NCI-H1436 treated with DMSO at 0.1 percent for 48 hours (cell line): ENCODE data around the gene LSS.
A peak's percentile ranks its signal among the peaks of the same experiment; 100 is the strongest.

Source experiments
- DNase-seq: peaks from one replicate; lab custom pipeline; 2025; lab: John Stamatoyannopoulos, UW

LSS gene

DNA sequence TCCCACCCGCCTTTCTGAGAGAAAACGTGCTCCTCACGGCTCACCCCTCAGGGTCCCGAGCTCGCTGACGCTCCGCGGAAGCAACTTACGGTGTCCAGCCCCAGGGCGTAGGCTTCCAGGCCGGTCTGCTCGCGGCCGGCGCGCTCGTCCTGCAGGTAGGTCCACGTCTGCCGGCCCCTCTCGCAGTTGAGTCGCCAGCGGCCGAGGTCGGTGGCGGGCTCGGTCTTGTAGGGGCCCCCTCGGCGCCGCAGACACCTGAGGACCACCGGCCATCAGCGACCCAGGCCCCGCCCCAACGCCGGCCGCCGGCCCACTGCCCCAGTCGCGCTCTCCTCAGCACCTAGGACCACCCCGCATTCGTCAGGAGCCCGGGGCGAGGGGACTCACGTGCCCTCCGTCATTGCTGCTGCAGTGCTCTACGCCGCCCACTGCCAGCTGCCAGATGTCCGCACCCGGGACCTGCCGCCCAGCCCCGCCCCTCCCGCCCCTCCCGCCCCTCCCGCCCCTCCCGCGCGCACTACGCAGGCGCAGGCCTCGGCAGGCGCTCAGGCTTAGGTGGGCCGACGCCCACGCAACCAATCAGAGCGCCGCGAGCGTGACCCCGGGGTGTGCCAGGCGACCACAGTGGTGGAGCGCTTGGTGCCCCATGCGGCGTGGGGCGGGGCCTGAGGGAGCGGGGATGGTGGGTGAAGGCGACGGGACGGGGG lies at the start of gene LSS:
LSS (minus strand) TSS at position 430 of the 707 bp plus-strand sequence; CDS start at position 401, 29 bp downstream.
- DNase-seq, result peak; percentile 60

DNA sequence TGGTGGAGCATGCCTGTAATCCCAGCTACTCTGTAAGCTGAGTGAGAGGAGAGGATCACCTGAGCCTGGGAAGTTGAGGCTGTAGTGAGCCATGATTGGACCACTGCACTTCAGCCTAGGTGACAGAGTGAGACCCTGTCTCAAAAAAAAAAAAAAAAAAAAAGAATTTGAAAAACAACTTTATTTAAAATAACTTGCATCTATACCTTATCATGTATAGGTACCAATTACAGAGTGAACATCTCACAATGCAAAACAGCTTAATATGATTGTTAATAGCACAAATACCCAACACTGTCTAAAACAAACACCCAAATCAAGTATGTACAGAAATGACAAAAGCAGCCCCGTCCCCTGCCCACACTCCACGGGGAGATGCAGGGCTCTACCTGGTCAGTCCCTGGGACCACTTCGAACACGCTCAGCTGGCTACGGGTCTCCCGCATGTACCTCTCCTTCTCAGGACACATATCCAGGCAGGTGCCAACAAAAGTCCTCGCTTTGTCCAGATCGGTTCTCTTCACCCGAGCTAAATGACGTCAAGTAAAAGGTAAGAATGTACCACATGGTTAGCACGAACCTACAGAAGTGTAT lies 46.3 kb upstream of the LSS start:
- DNase-seq, result no peak

DNA sequence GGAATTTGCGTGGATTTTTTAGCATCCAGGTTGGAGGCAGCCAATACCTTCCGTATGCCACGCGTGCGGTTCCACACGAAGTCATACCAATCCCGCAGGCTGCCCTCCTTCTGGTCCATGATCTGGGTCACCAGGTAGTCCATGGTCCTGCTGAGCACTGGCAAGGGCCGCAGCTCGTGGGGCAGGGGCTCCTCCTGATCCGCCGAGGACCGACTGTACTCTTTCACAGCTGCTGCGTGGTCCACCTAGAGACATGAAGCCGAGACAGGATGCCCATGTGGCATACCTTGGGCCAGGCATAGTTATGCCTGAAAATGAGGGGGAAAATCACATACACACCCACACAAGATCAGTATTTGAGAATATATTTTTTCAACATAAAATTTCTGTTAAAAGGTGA lies 44.8 kb upstream of the LSS start:
- no peak for DNase-seq

DNA sequence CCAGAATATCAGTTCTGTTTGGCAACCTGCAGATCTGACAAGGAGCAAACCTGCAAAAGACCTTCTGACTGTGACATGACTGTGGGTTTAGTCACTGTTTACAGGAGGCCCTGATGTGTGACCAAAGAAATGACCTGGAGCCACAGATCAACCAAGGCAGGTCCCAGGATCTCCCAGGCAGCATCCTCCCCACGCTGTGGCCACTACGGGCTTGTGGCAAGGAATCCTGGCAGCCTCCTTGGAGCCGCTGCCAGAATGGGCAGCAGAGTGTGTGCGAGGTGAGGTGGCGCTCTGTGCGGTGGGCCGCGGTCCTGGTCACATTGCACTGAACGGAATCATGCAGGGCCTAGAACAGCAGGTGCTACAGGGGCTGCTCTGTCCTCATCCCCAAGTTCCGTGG lies 40.9 kb upstream of the LSS start:
- no peak for DNase-seq

DNA sequence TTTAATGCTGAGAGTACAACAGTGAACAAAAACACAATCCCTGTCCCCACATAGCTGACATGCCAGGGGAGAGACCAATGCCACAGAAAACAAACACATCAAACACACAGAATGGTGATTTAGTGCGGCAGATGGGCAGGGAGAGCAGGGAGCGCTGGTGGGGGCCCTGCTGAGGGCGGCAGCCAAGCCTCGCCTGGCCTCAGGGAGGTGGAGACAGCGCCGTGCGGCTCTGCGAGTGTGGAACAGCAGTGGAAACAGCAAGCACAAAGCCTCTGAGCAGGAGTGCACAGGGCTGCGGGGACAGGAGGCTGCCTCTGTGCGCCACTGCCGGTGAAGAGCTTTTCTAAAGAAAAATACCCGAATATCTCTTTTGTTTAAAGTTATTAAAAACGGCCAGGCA lies 39.8 kb upstream of the LSS start:
- no peak for DNase-seq

DNA sequence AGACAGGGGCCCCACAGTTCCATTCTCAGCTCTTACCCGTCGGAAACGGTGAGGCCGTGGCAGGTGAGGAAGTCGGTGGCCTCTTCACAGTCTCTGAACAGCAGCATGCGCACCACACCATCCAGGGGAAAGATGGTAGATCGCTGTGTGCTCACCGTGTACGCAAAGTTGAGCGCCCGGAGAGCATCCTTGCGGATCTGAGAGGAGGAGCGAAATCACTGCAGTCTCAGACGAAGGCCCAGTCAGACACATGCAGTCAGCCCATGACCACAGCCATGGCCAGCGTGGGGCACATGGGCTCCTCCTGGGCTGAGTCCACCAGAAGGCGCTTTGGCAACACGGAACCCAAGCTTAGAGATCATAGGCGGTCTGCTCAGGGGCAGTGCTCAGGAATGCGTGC lies 38.4 kb upstream of the LSS start:
- no peak for DNase-seq

DNA sequence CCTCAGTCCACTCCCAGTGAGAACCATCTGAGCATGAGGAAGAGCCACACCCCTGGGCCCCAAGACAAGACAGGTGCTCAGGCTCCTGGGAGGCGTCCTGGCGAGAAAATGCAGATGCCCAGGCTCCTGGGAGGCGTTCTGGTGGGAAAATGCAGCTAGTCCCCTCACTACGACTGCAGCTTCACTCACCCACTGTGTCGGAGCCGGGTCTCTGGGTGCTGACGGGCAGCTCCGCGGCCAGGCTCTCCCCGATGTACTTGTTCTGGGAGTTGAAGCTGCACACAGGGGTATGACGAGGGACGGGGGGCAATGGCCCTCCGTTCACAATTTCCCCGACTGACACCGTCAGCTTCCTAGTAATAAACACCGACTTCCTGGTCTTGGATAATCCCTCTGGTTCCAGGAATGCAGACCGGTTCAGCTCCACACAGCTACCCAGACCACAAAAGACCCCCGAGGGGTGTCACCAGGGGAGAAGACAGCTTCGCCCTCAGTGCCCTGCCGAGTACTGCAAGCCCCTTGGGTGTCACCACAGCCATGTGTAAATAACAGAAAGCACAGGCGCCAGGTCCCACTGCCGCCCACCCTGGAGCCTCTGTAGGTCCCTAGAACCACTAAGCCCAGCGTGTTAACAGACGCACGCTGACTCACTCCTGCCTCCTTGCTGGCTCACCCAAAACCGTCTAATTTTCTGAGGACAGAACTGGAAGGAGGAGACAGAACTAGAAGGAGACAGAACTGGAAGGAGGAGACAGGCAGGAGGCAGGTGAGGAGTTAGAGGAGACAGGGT lies 37.4 kb upstream of the LSS start:
- no peak for DNase-seq

DNA sequence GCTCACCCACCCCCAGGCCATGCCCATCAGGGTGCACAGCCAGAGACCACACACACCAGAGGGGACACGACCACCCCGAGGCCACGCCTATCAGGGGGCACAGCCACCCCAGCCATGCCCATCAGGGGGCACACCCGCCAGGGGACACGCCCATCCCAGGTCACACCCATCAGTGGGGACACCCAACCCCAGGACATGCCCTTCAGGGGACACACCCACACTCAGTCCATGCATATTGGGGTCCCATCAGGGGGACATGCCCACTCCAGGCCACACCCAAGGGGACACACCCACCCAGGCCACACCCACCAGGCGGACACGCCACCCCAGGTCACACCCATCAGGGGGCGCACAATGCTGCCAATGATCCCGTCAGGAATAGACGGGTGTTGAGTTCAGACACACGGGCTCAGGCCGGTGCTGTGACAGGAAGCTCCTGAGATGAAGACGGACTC lies 36.1 kb upstream of the LSS start:
- no peak for DNase-seq

DNA sequence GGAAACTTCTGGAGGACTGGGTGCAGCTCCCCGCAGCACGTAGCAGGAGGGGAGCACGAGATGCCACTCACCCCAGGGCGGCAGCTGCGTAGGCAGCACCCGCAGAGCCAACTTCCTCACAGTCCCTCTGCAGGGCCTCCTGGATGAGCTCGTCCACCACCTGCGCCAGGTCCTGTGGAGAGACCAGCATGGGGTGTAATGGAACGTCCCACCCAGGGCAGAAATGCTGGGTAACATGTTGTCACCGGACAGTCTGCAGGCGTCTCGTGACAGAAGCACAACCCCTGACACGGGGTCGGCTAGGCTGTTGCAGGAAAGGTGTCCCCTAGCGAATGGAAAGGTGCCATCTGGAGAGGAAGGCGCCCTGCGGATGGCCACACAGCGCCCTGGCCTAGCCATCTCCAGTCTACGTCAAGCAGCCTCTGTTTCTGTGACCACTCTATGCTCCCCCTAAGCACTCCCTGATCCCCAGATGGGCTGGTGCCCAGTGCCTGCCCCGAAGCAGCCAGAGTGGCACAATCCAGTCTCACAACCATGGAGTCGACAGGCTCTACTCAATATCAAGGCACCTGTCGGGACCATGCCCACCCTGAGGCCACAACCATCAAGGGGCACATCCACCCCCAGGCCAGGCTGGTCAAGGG lies 35.6 kb upstream of the LSS start:
- DNase-seq, result no peak

DNA sequence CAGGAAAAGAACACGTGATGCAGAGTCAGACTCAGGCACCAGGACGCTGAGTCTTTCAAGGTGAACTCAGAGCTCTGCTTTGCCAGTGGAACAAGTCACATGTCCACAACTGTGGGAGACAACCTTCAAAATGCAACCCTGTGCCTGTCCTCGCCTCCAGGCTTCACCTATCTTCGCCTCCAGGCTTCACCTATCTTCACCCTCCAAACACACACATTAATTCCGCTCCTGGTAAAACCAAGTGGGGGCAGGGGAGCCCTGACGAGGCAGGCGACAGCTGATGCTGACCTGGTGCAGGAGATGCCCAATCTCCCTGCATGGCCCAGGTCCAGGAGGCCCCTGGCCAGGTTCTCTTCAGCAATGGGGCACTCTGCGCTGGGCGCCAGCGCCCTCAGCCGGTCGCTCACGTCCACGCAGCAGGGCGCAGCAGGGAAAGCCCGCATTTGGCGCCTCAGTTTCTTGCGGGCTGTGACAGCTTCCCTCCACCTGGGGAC lies 28.0 kb upstream of the LSS start:
- no peak for DNase-seq

DNA sequence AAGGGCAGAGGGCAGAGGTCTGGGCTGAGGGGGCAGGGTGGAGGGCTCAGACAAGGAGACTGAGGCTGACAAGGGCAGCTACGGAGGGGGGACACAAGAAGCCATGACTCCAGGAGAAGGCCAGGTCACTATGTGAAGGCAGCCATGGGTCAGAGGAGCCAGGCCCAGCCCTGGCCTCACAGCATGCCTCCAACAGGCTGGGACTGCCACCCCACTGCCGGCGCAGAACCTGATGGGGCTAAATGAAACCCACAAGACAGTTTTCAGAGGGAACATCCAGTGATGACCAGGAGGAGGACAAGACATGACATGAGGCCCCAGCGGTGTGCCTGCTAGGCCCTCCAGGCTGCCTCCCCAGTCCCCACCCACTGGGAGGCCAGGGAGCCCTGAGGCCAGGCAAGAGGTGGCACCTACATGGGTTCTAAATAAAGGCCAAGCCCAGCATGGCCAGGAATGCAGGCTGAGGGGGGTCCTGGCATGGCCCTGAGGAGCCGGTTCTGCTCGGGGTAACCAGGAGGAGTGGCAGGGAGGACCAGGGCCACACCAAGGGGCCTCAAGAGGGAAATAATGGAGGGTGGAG lies 27.3 kb upstream of the LSS start:
- no peak for DNase-seq

DNA sequence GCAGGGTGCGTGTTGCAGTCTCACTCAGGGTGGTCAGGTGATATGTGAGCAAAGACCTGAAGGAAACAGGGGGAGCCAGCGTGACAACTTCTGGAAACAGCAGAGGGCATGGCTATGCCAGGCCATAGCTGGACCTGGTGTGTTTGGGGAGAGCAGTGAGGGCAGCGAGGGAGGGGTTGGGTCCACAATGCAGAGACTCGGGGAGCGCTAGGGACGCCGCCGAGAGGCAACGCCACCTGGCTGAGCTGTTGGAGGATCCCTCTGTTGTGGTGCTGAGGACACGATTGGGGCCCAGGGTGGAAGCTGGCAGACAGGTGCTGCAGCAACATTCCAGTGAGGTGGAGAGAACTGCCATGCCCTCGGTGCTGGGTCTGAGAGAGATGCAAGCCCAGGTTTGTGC lies 26.6 kb upstream of the LSS start:
- DNase-seq, result no peak

DNA sequence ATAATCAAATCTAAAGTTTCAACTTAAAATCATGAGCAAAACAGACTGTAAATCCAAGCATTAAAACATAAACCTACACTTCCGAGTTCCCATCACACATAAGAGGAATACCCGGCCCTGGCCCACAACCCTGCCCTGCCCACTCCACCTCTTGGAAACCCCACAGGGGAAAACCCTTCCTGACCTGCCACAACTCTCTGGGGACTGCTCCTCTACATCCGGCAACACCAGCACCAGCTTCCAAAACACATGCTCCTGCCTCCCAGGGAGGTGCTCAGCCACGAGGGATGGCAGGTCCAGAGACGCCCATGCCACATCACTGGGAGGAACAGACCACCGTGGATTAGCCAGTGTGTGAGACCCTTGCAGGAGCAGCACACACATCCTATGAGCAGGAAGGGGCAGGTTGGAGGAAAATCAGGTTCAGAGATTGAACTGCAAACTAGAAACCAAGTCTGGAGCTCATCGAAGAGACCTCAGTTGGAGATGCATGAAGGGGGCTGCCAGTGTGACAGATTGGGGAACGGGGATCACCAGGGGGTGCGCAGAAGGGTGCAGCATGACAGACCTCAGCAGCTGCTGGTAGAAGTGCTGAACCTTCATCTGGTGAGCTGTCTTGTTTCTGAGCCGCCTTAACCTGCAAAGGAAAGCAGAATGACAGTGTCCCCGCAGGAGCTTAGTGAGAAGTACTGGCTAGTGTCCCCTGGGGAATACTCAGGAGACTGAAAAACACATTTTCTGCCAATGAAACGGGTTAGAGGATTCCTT lies 25.8 kb upstream of the LSS start:
- no peak for DNase-seq

DNA sequence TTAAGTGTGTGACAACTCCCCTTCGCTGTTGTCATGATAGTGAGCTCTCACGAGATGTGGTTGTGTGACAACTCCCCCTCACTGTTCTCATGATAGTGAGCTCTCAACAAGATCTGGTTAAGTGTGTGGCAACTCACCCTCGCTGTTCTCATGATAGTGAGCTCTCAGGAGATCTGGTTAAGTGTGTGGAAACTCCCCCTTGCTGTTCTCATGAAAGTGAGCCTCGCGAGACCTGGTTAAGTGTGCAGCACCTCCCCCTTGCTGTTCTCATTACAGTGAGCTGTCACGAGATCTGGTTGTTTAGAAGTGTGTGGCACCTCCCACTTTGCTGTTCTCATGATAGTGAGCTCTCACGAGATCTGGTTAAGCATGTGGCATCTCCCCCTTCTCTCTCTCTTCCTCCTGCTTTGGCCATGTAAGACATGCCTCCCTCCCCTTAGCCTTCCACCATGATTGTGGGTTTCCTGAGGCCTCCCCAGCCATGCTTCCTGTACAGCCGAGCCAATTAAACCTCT lies 25.1 kb upstream of the LSS start:
- DNase-seq, result peak; percentile 77

DNA sequence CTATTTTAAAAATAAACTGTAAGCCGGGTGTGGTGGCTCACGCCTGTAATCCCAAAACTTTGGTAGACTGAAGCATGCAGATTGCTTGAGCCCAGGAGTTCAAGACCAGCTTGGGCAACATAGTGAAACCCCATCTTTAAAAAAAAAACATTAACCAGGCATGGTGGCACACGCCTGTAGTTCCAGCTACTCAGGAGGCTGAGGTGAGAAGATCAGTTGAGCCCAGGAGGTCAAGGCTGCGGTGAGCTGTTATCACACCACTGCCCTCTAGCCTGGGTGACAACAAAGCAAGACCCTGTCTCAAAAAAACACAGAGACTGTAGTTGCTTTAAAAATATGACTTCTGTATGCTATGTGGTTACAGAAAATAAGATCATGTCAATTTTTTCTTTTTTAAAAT lies 24.3 kb upstream of the LSS start:
- no peak for DNase-seq

DNA sequence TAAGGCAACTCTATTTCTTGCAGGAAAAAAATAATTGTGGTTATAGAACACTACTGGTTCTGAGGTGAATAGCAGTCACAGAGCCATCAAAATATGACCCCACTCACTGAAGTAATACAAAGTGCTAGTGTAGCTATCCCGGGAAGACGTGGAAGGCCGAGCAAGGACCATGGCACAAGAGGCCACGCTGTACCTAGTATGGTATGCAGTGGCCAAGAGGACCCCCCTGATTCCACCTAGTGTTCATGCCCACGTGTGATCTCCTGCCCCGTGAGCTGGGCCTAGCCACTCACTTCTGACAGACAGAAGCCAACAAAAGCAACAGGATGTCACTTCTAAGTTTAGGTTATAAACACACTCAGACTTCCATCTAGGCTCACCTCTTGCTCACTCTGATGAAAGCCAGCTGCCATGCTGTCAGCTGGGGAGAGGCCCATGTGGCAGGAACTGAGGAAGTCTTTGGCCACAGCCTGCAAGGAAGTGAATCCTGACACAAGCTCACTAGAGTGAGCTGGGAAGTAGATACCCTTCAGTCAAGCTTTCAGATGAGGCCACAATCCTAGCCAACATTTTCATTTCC lies 21.7 kb upstream of the LSS start:
- no peak for DNase-seq

DNA sequence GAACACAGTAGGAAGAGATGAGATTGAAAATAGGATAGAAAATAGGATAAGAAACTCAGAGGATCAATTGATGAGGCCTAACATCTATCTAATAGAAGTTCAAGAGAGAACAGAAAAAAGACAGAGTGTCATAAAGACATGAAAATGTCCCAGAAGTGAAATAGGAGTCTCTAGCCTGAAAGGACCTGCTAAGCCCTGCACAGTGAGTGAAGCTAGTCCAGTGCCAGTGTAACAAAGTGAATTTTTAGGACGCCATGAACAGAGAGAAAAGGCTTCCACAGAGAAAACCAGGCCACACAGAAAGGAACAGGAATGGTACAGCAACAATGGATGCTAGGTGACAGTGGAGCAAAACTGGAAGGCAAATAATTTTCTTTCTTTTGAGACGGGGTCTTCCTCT lies 20.3 kb upstream of the LSS start:
- no peak for DNase-seq

DNA sequence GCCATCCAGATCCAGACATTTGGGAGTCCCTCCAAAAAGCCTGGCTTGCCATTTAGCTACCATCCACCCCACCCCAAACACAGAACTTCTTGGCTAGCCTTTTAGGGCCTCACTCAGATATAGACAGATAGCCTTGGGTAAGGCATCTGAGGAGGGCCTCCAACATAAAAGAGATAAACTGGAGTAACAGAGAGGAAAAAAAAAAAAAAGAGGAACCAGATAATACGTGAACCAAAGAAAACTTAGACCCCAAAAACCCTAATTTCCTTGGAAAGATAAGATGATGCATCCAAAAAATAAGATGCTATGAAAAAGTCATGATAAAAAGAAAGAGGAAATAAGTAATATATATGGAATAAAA lies 19.8 kb upstream of the LSS start:
- no peak for DNase-seq

DNA sequence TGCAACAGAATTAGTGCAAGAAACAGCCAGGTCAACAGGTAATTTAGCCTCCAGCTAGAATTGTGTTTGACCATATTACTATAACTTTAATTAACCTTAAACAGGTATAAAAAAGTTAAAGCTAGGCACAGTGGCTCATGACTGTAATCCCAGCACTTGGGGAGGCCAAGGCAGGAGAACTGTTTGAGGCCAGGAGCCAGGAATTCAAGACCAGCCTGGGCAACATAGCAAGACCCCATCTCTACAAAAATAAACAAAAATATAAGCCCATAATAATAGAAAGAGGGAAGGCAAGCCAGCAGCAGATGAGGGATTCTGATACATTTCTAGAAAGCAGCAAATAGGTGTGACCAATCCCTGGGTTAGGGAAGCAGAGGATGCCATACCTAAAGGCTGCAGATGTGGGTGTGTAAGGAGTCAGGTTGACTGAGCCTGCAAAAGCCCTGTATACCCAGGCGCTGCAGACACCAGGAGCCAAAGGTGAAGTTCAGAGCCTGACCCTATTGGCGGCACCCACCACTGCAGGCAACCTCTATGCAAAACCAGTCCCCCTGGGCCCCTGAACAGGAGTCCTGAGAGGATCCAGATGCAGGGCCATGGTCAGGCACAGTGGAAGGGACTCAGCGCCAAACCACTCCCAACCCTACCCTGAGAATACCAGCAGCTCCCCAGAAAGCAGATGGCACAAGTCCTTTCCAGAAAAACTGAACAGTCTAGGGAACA lies 19.3 kb upstream of the LSS start:
- no peak for DNase-seq

DNA sequence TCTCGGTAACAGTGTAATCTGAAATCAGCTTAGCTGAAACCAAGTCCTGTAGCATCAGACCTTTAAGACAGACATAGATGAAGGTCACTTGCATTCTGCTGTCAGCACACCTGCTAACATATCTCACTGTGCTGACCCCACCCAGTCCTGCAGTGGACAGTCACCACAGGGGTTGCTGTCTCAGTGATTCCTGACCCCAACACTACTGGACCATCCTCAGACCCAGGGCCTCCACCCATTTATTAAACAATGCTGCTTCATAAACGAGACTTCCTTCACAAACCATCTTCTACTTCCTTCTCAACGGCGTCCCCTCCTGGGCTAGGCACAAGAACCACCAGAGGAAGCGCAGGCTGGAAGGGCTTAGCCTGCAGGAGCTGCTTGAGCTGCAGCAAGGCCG lies 17.8 kb upstream of the LSS start:
- DNase-seq, result no peak
